Body of pancreas (tissue), 4 donors: ENCODE measurements around the gene ATG101. TPM values are rescaled to one million over a fixed set of nuclear protein-coding genes. Genes with fewer than 3 reads are reported as not detected.

Experiments
- ATAC-seq: fragments of 150-250 bp; one replicate; pipeline ENCODE4 v1.9.1; 2016
- DNase-seq, 4 donors: peaks; one replicate each; pipeline ENCODE4 v3.0.0-alpha.2; 2019
- H3K27ac ChIP-seq, 4 donors: fragments of 200-600 bp; sonication (generic); 1 replicate in 3 of 4; 2 replicates in 1 of 4; pipeline versions ENCODE4 v1.5.1 to v1.6.1; 2016 to 2019; ENCODE audit warnings: mild to moderate bottlenecking in 1 of 4, mixed read lengths in 1 of 4, moderate library complexity in 1 of 4
- H3K27me3 ChIP-seq, 2 donors: fragments of 200-600 bp; sonication (generic); one replicate each; pipeline ENCODE4 v1.6.0; 2016; ENCODE audit warnings: mild to moderate bottlenecking in 1 of 2
- H3K36me3 ChIP-seq, 2 donors: fragments of 200-600 bp; sonication (generic); replicated peaks in 1 of 2; 2 replicates each; pipeline ENCODE4 v1.5.1; 2016; ENCODE audit warnings: low read depth in 2 of 2; ENCODE audit not compliant: insufficient read depth in 1 of 2
- H3K4me1 ChIP-seq: fragments of 200-600 bp; sonication (generic); one replicate; pipeline ENCODE4 v1.6.0; 2016
- H3K4me3 ChIP-seq, 2 donors: fragments of 200-600 bp; sonication (generic); 1 replicate in 1 of 2; 2 replicates in 1 of 2; pipeline ENCODE4 v1.5.1; 2016 to 2019
- H3K9me3 ChIP-seq, 3 donors: fragments of 200-600 bp; sonication (generic); 1 replicate in 2 of 3; 2 replicates in 1 of 3; pipeline ENCODE4 v1.5.1; 2016
- POLR2A ChIP-seq, 3 donors: fragments of 450-650 bp; IDR thresholded peaks; one replicate each; pipeline ENCODE4 v1.6.1; 2016; ENCODE audit warnings: antibody characterized with exemption in 3 of 3, mild to moderate bottlenecking in 2 of 3
- WGBS, 2 donors: methylation state at CpG; one replicate each; pipeline ENCODE4 v1.1.5; 2017; 5-methylcytosine and 5-hydroxymethylcytosine counted together
- intact Hi-C: fragments of 100-400 bp; cut with DNase I; formaldehyde crosslinking; loops from one replicate; pipeline ENCODE4 v1.15.1; 2023
- total RNA-seq, 2 donors: library from RNA; depleted of rRNA; stranded (reverse); fragments of >200 nt; gene quantifications; one replicate each; pipeline ENCODE4 v1.1.0, GENCODE V29; 2016
- TF ChIP-seq, protein P1 (sequence below), 7 experiments: fragments of 450-650 bp in 4 of 7; fragments of 200-600 bp in 3 of 7; sonication (generic) in 3 of 7; IDR thresholded peaks; one replicate each; pipeline ENCODE4 v1.5.1; 2016 to 2019; ENCODE audit warnings: antibody characterized with exemption in 7 of 7

ATG101 gene
- total RNA-seq, 2 donors from 2014 or later, result 25.7 to 25.9 TPM

DNA sequence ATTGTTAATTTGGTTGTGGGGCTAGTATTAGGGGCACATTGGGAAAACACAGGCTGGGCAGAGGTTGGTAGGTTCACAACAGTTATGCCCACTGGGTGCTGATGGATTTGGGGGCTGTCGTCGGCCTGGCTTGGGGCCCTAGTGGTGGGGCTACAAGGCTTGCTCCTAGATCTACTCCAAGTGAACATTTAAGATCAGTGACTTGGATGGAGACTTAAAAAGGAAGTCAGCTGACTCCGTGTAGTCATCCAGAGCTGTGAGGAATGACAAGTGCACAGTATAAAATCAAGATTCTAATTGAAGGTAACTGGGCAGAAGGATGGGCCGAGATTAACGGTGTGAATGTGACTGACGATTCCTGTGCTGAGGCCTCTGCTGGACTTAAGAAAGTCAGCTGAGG is 31.3 kb upstream of the ATG101 start:
- no peak for ATAC-seq
- no peaks in the 10 kb centered on the region for H3K36me3 ChIP-seq
- 67 to 73% methylated on average over 6 of the region's 6 CpGs for WGBS, 2 donors
- H3K27ac ChIP-seq, result peak overlapping the region; percentile 2 to 92 (median 88)
- TF ChIP-seq, protein P1, sequence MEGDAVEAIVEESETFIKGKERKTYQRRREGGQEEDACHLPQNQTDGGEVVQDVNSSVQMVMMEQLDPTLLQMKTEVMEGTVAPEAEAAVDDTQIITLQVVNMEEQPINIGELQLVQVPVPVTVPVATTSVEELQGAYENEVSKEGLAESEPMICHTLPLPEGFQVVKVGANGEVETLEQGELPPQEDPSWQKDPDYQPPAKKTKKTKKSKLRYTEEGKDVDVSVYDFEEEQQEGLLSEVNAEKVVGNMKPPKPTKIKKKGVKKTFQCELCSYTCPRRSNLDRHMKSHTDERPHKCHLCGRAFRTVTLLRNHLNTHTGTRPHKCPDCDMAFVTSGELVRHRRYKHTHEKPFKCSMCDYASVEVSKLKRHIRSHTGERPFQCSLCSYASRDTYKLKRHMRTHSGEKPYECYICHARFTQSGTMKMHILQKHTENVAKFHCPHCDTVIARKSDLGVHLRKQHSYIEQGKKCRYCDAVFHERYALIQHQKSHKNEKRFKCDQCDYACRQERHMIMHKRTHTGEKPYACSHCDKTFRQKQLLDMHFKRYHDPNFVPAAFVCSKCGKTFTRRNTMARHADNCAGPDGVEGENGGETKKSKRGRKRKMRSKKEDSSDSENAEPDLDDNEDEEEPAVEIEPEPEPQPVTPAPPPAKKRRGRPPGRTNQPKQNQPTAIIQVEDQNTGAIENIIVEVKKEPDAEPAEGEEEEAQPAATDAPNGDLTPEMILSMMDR (IDR thresholded peaks at IDR 0.05), result no peak
- no peak overlapping the region for H3K4me3 ChIP-seq
- H3K9me3 ChIP-seq, result no peaks in the 10 kb centered on the region
- H3K4me1 ChIP-seq, result peaks cover 44% of the 10 kb centered on the region
- intact Hi-C loops, result no loop called here
- H3K27me3 ChIP-seq, result no peaks in the 10 kb centered on the region
- no peak for DNase-seq

DNA sequence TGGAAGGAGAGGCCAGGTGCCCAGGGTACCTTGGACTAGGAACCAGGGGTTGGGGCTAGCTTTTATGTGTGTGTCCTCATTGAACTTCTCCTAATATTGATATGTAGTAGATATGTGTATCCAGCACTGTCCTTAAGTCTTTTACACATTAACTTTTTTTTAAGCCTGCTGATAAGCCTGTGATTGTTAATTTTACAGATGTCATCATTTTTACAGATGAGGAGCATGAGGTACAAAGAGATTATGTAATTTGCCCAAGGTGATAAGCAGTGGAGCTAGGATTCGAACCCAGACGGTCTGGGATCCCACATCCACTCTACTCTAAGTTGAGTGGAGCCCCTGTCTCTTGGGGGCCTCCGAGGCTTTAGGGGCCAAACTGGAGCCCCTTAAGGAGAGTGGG is 28.7 kb upstream of the ATG101 start:
- no peaks in the 10 kb centered on the region for H3K36me3 ChIP-seq
- WGBS, 2 donors, result 58 to 59% methylated on average over 3 of the region's 3 CpGs
- H3K4me1 ChIP-seq, result peaks cover 62% of the 10 kb centered on the region
- TF ChIP-seq, protein P1 (IDR thresholded peaks at IDR 0.05), result no peak
- TF ChIP-seq POLR2A (IDR thresholded peaks at IDR 0.05), result no peak
- H3K9me3 ChIP-seq, result no peaks in the 10 kb centered on the region
- intact Hi-C loops, result no loop called here
- no peak overlapping the region for H3K4me3 ChIP-seq
- ATAC-seq (no peak), DNase-seq (no peak)
- H3K27ac ChIP-seq, result peak overlapping the region; percentile 26 to 93 (median 44)
- H3K27me3 ChIP-seq, result no peaks in the 10 kb centered on the region

DNA sequence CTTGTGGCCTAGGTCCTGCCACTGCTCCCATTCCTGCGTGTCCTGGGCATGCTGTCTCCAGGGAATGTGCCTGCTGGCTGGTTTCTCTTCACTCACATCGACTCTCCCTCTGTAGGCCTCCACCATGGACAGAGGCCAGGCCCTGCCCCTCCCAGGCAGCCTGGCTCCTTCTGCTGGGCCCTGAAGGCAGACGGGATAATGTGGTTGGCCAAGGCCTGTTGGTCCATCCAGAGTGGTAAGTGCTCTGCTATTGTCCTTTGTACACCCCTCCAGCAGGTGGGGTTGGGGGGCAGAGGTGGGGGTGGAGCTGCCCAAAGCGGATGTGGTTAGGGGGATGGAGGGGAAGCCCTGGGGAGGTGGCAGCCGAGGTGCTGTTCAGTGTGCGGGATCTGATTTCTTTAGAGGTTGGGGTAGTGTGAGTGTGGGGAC is 28.1 kb upstream of the ATG101 start:
- H3K9me3 ChIP-seq, result no peaks in the 10 kb centered on the region
- H3K27ac ChIP-seq, result peak overlapping the region; percentile 26 to 93 (median 66)
- peak in 2 of 4 donors; percentile 58 to 80 for DNase-seq
- no peaks in the 10 kb centered on the region for H3K36me3 ChIP-seq
- intact Hi-C loops, result no loop called here
- no peak for TF ChIP-seq POLR2A (IDR thresholded peaks at IDR 0.05)
- TF ChIP-seq, protein P1 (IDR thresholded peaks at IDR 0.05), result no peak
- ATAC-seq, result no peak
- H3K4me1 ChIP-seq, result peaks cover 56% of the 10 kb centered on the region
- WGBS, 2 donors, result 41 to 61% methylated on average over 6 of the region's 6 CpGs
- H3K27me3 ChIP-seq, result no peaks in the 10 kb centered on the region
- H3K4me3 ChIP-seq, result no peak overlapping the region

DNA sequence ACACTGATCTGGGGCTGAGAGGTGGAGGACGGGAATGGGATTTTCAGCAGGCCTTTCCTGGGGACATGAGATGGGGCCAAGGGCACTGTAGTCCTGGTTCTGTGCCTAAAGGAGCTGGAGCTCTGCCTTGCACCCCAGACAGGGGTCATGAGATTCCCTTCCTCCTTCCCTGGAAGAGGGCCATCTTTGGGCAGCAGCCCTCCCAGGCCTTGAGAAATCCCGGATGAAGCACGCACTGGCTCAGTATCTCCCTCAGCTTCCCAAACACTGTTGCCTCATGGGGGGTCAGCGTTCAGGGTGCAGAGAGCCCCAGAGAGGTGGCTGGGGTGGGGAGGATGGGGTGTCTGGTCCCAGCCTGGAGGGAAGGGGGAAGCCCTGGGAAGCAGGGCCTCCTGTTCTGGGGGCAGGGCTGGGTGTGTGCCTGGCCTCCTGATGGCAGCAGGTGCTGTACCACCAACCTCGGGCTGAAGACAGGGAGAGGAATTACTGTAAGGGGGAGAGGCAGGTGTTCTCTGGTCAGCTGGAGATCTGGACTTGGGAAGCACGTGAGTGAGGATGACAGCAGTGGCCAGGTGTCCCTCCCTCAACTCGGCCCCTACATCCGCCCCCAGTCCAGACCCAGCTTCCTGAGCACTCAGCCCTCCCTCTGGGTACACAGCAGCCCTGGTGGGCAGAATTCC is 26.9 kb upstream of the ATG101 start:
- H3K9me3 ChIP-seq, result no peaks in the 10 kb centered on the region
- TF ChIP-seq POLR2A (IDR thresholded peaks at IDR 0.05), result no peak
- TF ChIP-seq, protein P1 (IDR thresholded peaks at IDR 0.05), result no peak
- 50 to 58% methylated on average over 1 to 8 of the region's 8 CpGs for WGBS, 2 donors
- peaks cover 50% of the 10 kb centered on the region for H3K4me1 ChIP-seq
- no peak for ATAC-seq
- DNase-seq, result no peak
- H3K36me3 ChIP-seq, result no peaks in the 10 kb centered on the region
- no peak overlapping the region for H3K4me3 ChIP-seq
- H3K27ac ChIP-seq, result peak overlapping the region; percentile 82 to 93 (median 86)
- no peaks in the 10 kb centered on the region for H3K27me3 ChIP-seq
- intact Hi-C loops, result no loop called here
